ENCODE results near the gene PAM.
A peak's percentile ranks its signal among the peaks of the same experiment; 100 is the strongest.

Gene PAM

DNA sequence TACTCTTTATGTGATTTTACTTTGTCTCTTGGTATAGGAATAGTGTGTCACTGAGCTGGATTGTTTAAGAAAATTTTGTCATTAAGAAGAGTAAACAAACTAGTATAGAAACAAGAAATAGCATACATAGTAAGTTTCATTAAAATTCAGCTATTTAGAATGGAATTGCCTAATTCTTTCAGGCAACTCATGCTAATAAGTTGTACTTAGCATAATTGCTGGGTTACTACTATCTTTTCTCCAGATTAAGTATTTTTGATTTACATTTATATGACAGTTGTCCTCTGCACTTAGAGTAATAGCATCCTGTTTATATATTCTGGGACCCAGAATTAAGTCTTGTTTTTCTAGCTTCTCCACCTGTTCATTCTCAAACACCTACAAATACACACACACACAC lies 85.9 kb downstream of the PAM start:
- DNase-seq (ENCODE audit: insufficient read length, low spot score) (no peak), FAIRE-seq (no peak)
- no peak for TF ChIP-seq PAX5 (IDR thresholded peaks at IDR 0.05; ENCODE audit: insufficient read depth, low read length, severe bottlenecking)
- TF ChIP-seq POLR2AphosphoS5 (IDR thresholded peaks at IDR 0.05; ENCODE audit: low read depth, low read length) = no peak
- TF ChIP-seq SPI1 (IDR thresholded peaks at IDR 0.05; ENCODE audit: low read depth, low read length) = no peak
- no peak for TF ChIP-seq POLR2A (IDR thresholded peaks at IDR 0.05; ENCODE audit: low read depth, low read length)
- no peak for TF ChIP-seq POU2F2 (IDR thresholded peaks at IDR 0.05; ENCODE audit: low read depth, low read length)
- no peak for TF ChIP-seq TAF1 (IDR thresholded peaks at IDR 0.05; ENCODE audit: low read depth, low read length)

DNA sequence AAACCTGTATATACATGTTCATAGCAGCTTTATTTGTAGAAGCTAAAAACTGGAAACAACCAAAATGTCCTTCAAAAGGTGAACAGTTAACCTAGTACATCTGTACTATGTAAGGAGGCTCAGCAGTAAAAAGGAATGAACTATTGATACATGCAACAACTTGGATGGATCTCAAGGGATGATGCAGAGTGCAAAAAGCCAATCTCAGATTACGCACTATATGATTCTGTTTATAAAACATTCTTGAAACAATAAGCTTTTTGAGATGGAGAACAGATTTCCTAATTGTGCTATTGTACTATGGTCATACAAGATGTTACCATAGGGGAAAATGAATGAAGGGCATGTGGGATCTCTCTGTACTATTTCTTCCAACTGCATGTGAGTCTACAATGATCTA lies 88.9 kb downstream of the PAM start:
- no peak for FAIRE-seq
- TF ChIP-seq POU2F2 (IDR thresholded peaks at IDR 0.05; ENCODE audit: low read depth, low read length) (no peak), POLR2A (IDR thresholded peaks at IDR 0.05; ENCODE audit: low read depth, low read length) (no peak), PAX5 (IDR thresholded peaks at IDR 0.05; ENCODE audit: insufficient read depth, low read length, severe bottlenecking) (no peak), TAF1 (IDR thresholded peaks at IDR 0.05; ENCODE audit: low read depth, low read length) (no peak), SPI1 (IDR thresholded peaks at IDR 0.05; ENCODE audit: low read depth, low read length) (no peak), POLR2AphosphoS5 (IDR thresholded peaks at IDR 0.05; ENCODE audit: low read depth, low read length) (no peak)
- DNase-seq (ENCODE audit: insufficient read length, low spot score) = no peak

GRCh38 chr5:102845041-102845440 lies 89.9 kb downstream of the PAM start:
- FAIRE-seq = no peak
- DNase-seq (ENCODE audit: insufficient read length, low spot score) = no peak
- TF ChIP-seq POLR2AphosphoS5 (IDR thresholded peaks at IDR 0.05; ENCODE audit: low read depth, low read length) = no peak
- no peak for TF ChIP-seq POU2F2 (IDR thresholded peaks at IDR 0.05; ENCODE audit: low read depth, low read length)
- TF ChIP-seq POLR2A (IDR thresholded peaks at IDR 0.05; ENCODE audit: low read depth, low read length) = no peak
- TF ChIP-seq TAF1 (IDR thresholded peaks at IDR 0.05; ENCODE audit: low read depth, low read length) = no peak
- TF ChIP-seq PAX5 (IDR thresholded peaks at IDR 0.05; ENCODE audit: insufficient read depth, low read length, severe bottlenecking) = no peak
- no peak for TF ChIP-seq SPI1 (IDR thresholded peaks at IDR 0.05; ENCODE audit: low read depth, low read length)

DNA sequence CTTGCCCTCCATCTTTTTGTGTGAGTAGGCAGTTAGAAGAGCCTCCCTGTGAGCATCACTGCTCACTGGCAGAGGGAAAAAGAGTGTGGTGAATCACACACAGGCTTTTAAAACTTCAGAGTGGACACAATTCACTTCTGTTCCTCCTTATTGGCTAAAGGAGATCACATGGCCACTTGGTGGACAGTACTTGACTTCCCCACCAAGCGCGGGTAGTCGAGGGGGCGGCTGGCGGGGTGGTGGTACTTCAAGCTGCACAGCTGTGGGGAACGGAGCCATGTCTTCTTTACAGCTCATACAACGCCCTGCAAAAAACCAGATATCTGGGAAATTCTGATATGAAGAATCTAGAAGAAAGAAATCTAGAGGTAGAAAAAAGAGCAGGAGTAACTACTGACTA lies 95.4 kb downstream of the PAM start:
- no peak for DNase-seq (ENCODE audit: insufficient read length, low spot score)
- no peak for TF ChIP-seq SPI1 (IDR thresholded peaks at IDR 0.05; ENCODE audit: low read depth, low read length)
- no peak for TF ChIP-seq POLR2AphosphoS5 (IDR thresholded peaks at IDR 0.05; ENCODE audit: low read depth, low read length)
- TF ChIP-seq PAX5 (IDR thresholded peaks at IDR 0.05; ENCODE audit: insufficient read depth, low read length, severe bottlenecking) = no peak
- no peak for TF ChIP-seq POLR2A (IDR thresholded peaks at IDR 0.05; ENCODE audit: low read depth, low read length)
- TF ChIP-seq POU2F2 (IDR thresholded peaks at IDR 0.05; ENCODE audit: low read depth, low read length) = no peak
- TF ChIP-seq TAF1 (IDR thresholded peaks at IDR 0.05; ENCODE audit: low read depth, low read length) = no peak
- FAIRE-seq = no peak

- DNase-seq (ENCODE audit: insufficient read length, low spot score) (no peak), FAIRE-seq (no peak)
- TF ChIP-seq POU2F2 (IDR thresholded peaks at IDR 0.05; ENCODE audit: low read depth, low read length) (no peak), POLR2A (IDR thresholded peaks at IDR 0.05; ENCODE audit: low read depth, low read length) (no peak), POLR2AphosphoS5 (IDR thresholded peaks at IDR 0.05; ENCODE audit: low read depth, low read length) (no peak), SPI1 (IDR thresholded peaks at IDR 0.05; ENCODE audit: low read depth, low read length) (no peak), TAF1 (IDR thresholded peaks at IDR 0.05; ENCODE audit: low read depth, low read length) (no peak)
These were observed 98.6 kb downstream of the PAM start for GRCh38 chr5:102853680-102854079.

GRCh38 chr5:102855681-102856388 lies 100.7 kb downstream of the PAM start:
- DNase-seq (ENCODE audit: insufficient read length, low spot score) = no peak
- TF ChIP-seq PAX5 (IDR thresholded peaks at IDR 0.05; ENCODE audit: insufficient read depth, low read length, severe bottlenecking) (no peak), SPI1 (IDR thresholded peaks at IDR 0.05; ENCODE audit: low read depth, low read length) (no peak), POLR2AphosphoS5 (IDR thresholded peaks at IDR 0.05; ENCODE audit: low read depth, low read length) (no peak), POU2F2 (IDR thresholded peaks at IDR 0.05; ENCODE audit: low read depth, low read length) (no peak), TAF1 (IDR thresholded peaks at IDR 0.05; ENCODE audit: low read depth, low read length) (no peak), POLR2A (IDR thresholded peaks at IDR 0.05; ENCODE audit: low read depth, low read length) (no peak)
- no peak for FAIRE-seq

DNA sequence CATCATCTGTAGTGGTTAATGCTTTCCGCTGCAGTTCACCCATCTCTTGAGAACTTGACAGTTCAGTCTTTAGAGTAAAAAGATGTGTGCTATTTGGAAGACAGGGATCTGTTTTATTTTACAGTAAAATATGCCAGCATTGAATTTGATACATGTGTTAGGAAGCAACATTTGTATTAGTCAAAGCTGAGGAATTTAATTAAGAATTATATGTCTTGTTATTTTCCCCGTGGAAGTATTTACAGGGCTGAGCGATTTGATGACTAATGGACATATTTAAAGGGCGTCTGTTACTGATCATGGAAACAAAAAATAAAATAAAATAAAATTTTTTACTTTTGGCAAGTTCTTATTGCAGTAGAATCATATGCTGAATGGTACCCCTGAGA lies 101.3 kb downstream of the PAM start:
- FAIRE-seq (no peak), DNase-seq (ENCODE audit: insufficient read length, low spot score) (no peak)
- TF ChIP-seq SPI1 (IDR thresholded peaks at IDR 0.05; ENCODE audit: low read depth, low read length) (no peak), POLR2A (IDR thresholded peaks at IDR 0.05; ENCODE audit: low read depth, low read length) (no peak), TAF1 (IDR thresholded peaks at IDR 0.05; ENCODE audit: low read depth, low read length) (no peak), PAX5 (IDR thresholded peaks at IDR 0.05; ENCODE audit: insufficient read depth, low read length, severe bottlenecking) (no peak), POLR2AphosphoS5 (IDR thresholded peaks at IDR 0.05; ENCODE audit: low read depth, low read length) (no peak), POU2F2 (IDR thresholded peaks at IDR 0.05; ENCODE audit: low read depth, low read length) (no peak)

- no peak for FAIRE-seq
- no peak for DNase-seq (ENCODE audit: insufficient read length, low spot score)
These were observed 102.1 kb downstream of the PAM start for GRCh38 chr5:102857076-102857818.

DNA sequence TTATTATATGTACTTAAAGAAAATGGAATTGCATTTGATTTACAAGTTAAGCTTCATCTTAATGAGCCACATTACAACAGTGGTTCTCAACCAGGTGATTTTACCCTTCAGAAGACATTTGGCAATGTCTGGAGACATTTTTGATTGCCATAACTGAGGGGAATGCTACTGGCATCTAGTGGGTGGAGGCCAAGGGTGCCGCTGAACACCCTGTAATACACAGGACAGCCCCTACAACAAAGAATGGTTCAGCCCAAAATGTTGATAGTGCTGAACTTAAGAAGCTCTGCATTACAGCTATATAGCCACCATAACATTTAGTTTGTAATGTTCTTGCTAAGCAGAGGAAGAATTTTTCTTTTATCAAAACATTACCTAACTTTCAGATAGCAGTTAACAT lies 103.1 kb downstream of the PAM start:
- TF ChIP-seq POLR2AphosphoS5 (IDR thresholded peaks at IDR 0.05; ENCODE audit: low read depth, low read length) (no peak), POU2F2 (IDR thresholded peaks at IDR 0.05; ENCODE audit: low read depth, low read length) (no peak), PAX5 (IDR thresholded peaks at IDR 0.05; ENCODE audit: insufficient read depth, low read length, severe bottlenecking) (no peak)
- DNase-seq (ENCODE audit: insufficient read length, low spot score) (no peak), FAIRE-seq (no peak)

More at GRCh38 chr5:102857076-102857818, 102.1 kb downstream of the PAM start:
- no peak for TF ChIP-seq SPI1 (IDR thresholded peaks at IDR 0.05; ENCODE audit: low read depth, low read length)

GRCh38 chr5:102858808-102859207 lies 103.7 kb downstream of the PAM start:
- FAIRE-seq (peak; percentile 72), DNase-seq (ENCODE audit: insufficient read length, low spot score) (no peak)
- TF ChIP-seq TAF1 (IDR thresholded peaks at IDR 0.05; ENCODE audit: low read depth, low read length) (no peak), SPI1 (IDR thresholded peaks at IDR 0.05; ENCODE audit: low read depth, low read length) (no peak), POLR2A (IDR thresholded peaks at IDR 0.05; ENCODE audit: low read depth, low read length) (no peak), POU2F2 (IDR thresholded peaks at IDR 0.05; ENCODE audit: low read depth, low read length) (no peak), PAX5 (IDR thresholded peaks at IDR 0.05; ENCODE audit: insufficient read depth, low read length, severe bottlenecking) (no peak), POLR2AphosphoS5 (IDR thresholded peaks at IDR 0.05; ENCODE audit: low read depth, low read length) (no peak)

All from GM12891 (cell line).